Adrenal gland (tissue), 5 donors: ENCODE results near the gene AOPEP.

Source experiments
- CTCF ChIP-seq, 6 experiments: fragments of 450-650 bp in 4 of 6; fragments of 200-600 bp in 2 of 6; sonication (generic) in 1 of 6; IDR thresholded peaks; 1 replicate in 5 of 6; 2 replicates in 1 of 6; pipeline versions ENCODE4 v1.5.1 to v1.8.0; 2016 to 2021; ENCODE audit warnings: antibody characterized with exemption in 6 of 6, mild to moderate bottlenecking in 2 of 6, moderate library complexity in 1 of 6
- POLR2A ChIP-seq, 2 donors: fragments of 450-650 bp; IDR thresholded peaks; one replicate each; pipeline ENCODE4 v1.6.1; 2017; ENCODE audit warnings: antibody characterized with exemption in 2 of 2, mild to moderate bottlenecking in 2 of 2, moderate library complexity in 1 of 2
- donor health status: DM: no; HTN: no; CAD: no.

DNA sequence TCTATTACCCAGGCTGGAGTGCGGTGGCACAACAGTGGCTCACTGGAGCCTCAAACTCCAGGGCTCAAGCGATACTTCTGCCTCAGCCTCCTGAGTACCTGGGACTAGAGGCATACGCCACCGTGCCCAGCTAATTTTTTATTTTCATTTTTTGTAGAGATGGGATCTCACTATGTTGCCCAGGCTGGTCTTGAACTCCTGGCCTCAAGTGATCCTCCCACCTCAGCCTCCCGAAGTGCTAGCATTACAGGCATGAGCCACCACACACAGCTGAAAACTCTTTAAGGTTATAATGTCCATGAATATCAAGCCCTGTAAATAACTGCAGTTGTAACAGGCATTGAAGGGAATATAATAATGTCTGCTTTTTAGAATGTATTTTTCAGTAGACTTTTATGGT lies 271.2 kb downstream of the AOPEP start:
- TF ChIP-seq POLR2A (IDR thresholded peaks at IDR 0.05) (no peak), CTCF (IDR thresholded peaks at IDR 0.05) (no peak)
